PC-9 (cell line): ENCODE data around the gene FSHB.

Source experiments
- EZH2 ChIP-seq: fragments of 200-600 bp; sonication (generic); IDR thresholded peaks from 2 replicates; pipeline ENCODE4 v1.8.0; 2017; ENCODE audit warnings: antibody characterized with exemption, low read depth
- TF ChIP-seq, protein P1 (sequence below): fragments of 200-600 bp; sonication (generic); conservative IDR thresholded peaks from 2 replicates; pipeline ENCODE4 v1.6.1; 2017; ENCODE audit warnings: mixed run types, antibody characterized with exemption, mild to moderate bottlenecking, moderate library complexity

DNA sequence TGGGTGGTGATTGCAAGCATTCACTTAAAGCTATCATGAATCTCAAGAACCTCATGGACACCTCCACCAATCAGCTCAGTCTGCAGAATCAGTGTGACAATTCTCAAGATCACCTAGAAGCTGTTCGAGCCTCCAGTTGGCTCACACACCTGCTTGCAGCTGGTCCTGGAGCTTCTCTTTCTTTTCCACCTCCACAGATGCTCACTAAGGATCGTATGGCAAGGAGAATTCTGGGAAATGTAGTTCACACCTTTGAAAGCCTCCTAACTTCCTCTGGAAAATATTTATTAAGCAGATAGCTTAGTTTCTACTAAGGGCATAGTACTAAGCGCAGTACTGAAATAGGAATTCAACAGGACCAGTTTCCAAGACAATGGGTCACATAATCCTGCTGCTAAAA, 26.2 kb downstream of the FSHB start:
- TF ChIP-seq, protein P1, sequence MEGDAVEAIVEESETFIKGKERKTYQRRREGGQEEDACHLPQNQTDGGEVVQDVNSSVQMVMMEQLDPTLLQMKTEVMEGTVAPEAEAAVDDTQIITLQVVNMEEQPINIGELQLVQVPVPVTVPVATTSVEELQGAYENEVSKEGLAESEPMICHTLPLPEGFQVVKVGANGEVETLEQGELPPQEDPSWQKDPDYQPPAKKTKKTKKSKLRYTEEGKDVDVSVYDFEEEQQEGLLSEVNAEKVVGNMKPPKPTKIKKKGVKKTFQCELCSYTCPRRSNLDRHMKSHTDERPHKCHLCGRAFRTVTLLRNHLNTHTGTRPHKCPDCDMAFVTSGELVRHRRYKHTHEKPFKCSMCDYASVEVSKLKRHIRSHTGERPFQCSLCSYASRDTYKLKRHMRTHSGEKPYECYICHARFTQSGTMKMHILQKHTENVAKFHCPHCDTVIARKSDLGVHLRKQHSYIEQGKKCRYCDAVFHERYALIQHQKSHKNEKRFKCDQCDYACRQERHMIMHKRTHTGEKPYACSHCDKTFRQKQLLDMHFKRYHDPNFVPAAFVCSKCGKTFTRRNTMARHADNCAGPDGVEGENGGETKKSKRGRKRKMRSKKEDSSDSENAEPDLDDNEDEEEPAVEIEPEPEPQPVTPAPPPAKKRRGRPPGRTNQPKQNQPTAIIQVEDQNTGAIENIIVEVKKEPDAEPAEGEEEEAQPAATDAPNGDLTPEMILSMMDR: no peak
- no peak for TF ChIP-seq EZH2
